Caco-2 (cell line): ENCODE measurements around the gene CRYBG3. TPM values are rescaled to one million over a fixed set of nuclear protein-coding genes. Genes with fewer than 3 reads are reported as not detected.

Experiments
- BruUV-seq: library from RNA; stranded (reverse); fragments of 400-500 nt; replicated peaks from 2 replicates; lab custom pipeline; 2021; lab: Mats Ljungman, UMichigan
- CTCF ChIA-PET: fragments of 300-600 bp; sonication (Branson Sonifier 250); formaldehyde crosslinking; loops from one replicate; lab custom pipeline; 2022; ENCODE audit warnings: antibody characterized with exemption; lab: Charles Lee
- POLR2A ChIA-PET: fragments of 300-600 bp; sonication (Branson Sonifier 250); formaldehyde crosslinking; loops from one replicate; lab custom pipeline; 2022; ENCODE audit warnings: antibody characterized with exemption; lab: Charles Lee
- DNase-seq, 2 experiments: peaks; one replicate each; pipeline versions ENCODE4 v3.0.0 to v3.0.0-alpha.2; 2020 to 2022
- H3K27me3 ChIP-seq: replicated peaks from 2 replicates; pipeline ENCODE4 v1.6.0; 2011; ENCODE audit warnings: low read length; ENCODE audit not compliant: control insufficient read depth, insufficient read depth
- H3K36me3 ChIP-seq: 2 replicates; pipeline ENCODE4 v1.5.1; 2011; ENCODE audit warnings: low read length; ENCODE audit not compliant: control insufficient read depth, insufficient read depth
- H3K4me1 ChIP-seq: fragments of 250-450 bp; sonication (Bioruptor Pico); 2 replicates; pipeline ENCODE4 v1.5.1; 2020; ENCODE audit warnings: mild to moderate bottlenecking
- H3K4me3 ChIP-seq: 2 replicates; pipeline ENCODE4 v1.5.1; 2011; ENCODE audit warnings: low read depth, mild to moderate bottlenecking, control low read depth, low read length
- H3K9me3 ChIP-seq: fragments of 250-450 bp; sonication (Bioruptor Pico); 2 replicates; pipeline ENCODE4 v1.5.1; 2020; ENCODE audit warnings: mild to moderate bottlenecking, moderate library complexity
- H3K27ac Mint-ChIP-seq: one replicate; pipeline ENCODE4 v1.8.0; 2022; ENCODE audit warnings: mixed read lengths; ENCODE audit not compliant: unreplicated experiment
- H3K27me3 Mint-ChIP-seq: one replicate; pipeline ENCODE4 v1.8.0; 2022; ENCODE audit warnings: mixed read lengths; ENCODE audit not compliant: insufficient read depth, unreplicated experiment
- H3K36me3 Mint-ChIP-seq: one replicate; pipeline ENCODE4 v1.8.0; 2022; ENCODE audit warnings: mild to moderate bottlenecking, mixed read lengths; ENCODE audit not compliant: insufficient read depth, unreplicated experiment
- H3K4me1 Mint-ChIP-seq: one replicate; pipeline ENCODE4 v1.8.0; 2022; ENCODE audit warnings: low read depth, mixed read lengths; ENCODE audit not compliant: unreplicated experiment
- H3K4me3 Mint-ChIP-seq: one replicate; pipeline ENCODE4 v1.8.0; 2022; ENCODE audit warnings: mild to moderate bottlenecking, moderate library complexity, mixed read lengths; ENCODE audit not compliant: unreplicated experiment
- H3K9me3 Mint-ChIP-seq: one replicate; pipeline ENCODE4 v1.8.0; 2022; ENCODE audit warnings: mixed read lengths; ENCODE audit not compliant: unreplicated experiment
- intact Hi-C: fragments of 100-400 bp; cut with micrococcal nuclease; formaldehyde crosslinking; loops from one replicate; pipeline ENCODE4 v1.10.0; 2022; ENCODE audit not compliant: unreplicated experiment
- total RNA-seq: library from RNA; stranded (reverse); gene quantifications from 2 replicates; pipeline ENCODE4 v1.2.3, GENCODE V29; 2022
- TF ChIP-seq, protein P1 (sequence below), 2 experiments: fragments of 200-600 bp in 1 of 2; IDR thresholded peaks; 1 replicate in 1 of 2; 2 replicates in 1 of 2; pipeline versions ENCODE4 v1.5.1 to v1.8.0; 2011 to 2022; ENCODE audit warnings: antibody characterized with exemption in 1 of 2, control low read depth in 1 of 2, inconsistent platforms in 1 of 2, low read depth in 1 of 2, low read length in 1 of 2, mild to moderate bottlenecking in 1 of 2, moderate library complexity in 1 of 2; ENCODE audit not compliant: insufficient read depth in 1 of 2, severe bottlenecking in 1 of 2, unreplicated experiment in 1 of 2

Gene CRYBG3
- total RNA-seq, 1 experiment from 2014 or later, result 1.3 TPM

DNA sequence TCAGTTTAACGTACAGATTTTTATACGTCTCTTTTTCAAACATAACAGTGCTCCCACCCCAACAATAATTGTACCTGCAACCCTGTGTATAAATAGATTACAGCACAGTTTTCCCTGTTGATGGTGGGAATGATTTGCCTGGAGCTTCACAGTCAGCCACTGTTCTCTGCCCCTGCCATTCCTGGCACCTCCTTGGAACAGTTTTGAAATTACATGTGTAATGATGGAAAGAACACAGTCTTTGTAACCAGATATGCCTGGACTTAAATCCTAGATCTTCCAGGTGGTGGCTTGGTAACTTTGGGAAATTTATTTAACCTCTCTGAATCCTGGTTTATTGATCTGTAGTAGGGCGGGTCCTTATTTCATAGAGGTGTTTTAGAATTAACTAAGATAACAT lies 27.0 kb downstream of the CRYBG3 start:
- Mint-ChIP-seq H3K27ac (no peak overlapping the region), H3K27me3 (peaks cover 4% of the 10 kb centered on the region), H3K4me1 (peaks cover 8% of the 10 kb centered on the region), H3K9me3 (no peaks in the 10 kb centered on the region), H3K36me3 (no peaks in the 10 kb centered on the region), H3K4me3 (no peak overlapping the region)
- Histone ChIP-seq H3K4me3 (no peak overlapping the region), H3K36me3 (no peaks in the 10 kb centered on the region), H3K27me3 (no peaks in the 10 kb centered on the region), H3K9me3 (no peaks in the 10 kb centered on the region), H3K4me1 (peaks cover 4% of the 10 kb centered on the region; the same call in 1 of the 2 replicates)
- TF ChIP-seq, protein P1, sequence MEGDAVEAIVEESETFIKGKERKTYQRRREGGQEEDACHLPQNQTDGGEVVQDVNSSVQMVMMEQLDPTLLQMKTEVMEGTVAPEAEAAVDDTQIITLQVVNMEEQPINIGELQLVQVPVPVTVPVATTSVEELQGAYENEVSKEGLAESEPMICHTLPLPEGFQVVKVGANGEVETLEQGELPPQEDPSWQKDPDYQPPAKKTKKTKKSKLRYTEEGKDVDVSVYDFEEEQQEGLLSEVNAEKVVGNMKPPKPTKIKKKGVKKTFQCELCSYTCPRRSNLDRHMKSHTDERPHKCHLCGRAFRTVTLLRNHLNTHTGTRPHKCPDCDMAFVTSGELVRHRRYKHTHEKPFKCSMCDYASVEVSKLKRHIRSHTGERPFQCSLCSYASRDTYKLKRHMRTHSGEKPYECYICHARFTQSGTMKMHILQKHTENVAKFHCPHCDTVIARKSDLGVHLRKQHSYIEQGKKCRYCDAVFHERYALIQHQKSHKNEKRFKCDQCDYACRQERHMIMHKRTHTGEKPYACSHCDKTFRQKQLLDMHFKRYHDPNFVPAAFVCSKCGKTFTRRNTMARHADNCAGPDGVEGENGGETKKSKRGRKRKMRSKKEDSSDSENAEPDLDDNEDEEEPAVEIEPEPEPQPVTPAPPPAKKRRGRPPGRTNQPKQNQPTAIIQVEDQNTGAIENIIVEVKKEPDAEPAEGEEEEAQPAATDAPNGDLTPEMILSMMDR (IDR thresholded peaks at IDR 0.05; ENCODE audit: insufficient read depth in 1 of 2, low read depth in 1 of 2, low read length in 1 of 2, severe bottlenecking in 1 of 2, unreplicated experiment in 1 of 2), result no peak
- ChIA-PET CTCF (no interaction called here), POLR2A (no interaction called here)
- no TSS peak for BruUV-seq
- intact Hi-C loops, result no loop called here
- DNase-seq, result no peak

DNA sequence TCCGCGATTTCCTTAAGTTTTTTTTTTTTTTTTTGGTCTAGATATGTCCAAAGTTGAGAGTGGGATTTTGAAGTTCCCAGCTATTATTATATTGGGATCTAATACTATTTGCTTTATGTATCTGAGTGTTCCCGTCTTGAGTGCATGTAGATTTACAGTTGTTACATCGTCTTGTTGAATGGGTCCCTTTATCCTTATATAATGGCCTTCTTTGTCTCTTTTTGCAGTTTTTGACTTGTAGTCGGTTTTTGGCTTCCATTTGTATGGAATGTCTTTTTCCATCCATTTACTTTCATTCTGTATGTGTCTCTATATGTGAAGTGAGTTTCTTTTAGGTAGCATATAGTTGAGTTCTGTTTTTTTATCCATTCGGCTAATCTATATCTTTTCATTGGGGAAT lies 35.6 kb downstream of the CRYBG3 start:
- DNase-seq, result no peak
- no peak overlapping the region for H3K4me3 ChIP-seq
- no peaks in the 10 kb centered on the region for H3K9me3 ChIP-seq
- ChIA-PET POLR2A (no interaction called here), CTCF (no interaction called here)
- TF ChIP-seq, protein P1 (IDR thresholded peaks at IDR 0.05; ENCODE audit: insufficient read depth in 1 of 2, low read depth in 1 of 2, low read length in 1 of 2, severe bottlenecking in 1 of 2, unreplicated experiment in 1 of 2), result no peak
- no peaks in the 10 kb centered on the region for H3K4me1 ChIP-seq
- Mint-ChIP-seq H3K27me3 (peaks cover 4% of the 10 kb centered on the region), H3K27ac (no peak overlapping the region), H3K9me3 (no peaks in the 10 kb centered on the region), H3K4me1 (no peaks in the 10 kb centered on the region), H3K36me3 (no peaks in the 10 kb centered on the region), H3K4me3 (no peak overlapping the region)
- H3K36me3 ChIP-seq, result no peaks in the 10 kb centered on the region; the same call in 1 of the 2 replicates
- no TSS peak for BruUV-seq
- intact Hi-C loops, result no loop called here
- H3K27me3 ChIP-seq, result no peaks in the 10 kb centered on the region

DNA sequence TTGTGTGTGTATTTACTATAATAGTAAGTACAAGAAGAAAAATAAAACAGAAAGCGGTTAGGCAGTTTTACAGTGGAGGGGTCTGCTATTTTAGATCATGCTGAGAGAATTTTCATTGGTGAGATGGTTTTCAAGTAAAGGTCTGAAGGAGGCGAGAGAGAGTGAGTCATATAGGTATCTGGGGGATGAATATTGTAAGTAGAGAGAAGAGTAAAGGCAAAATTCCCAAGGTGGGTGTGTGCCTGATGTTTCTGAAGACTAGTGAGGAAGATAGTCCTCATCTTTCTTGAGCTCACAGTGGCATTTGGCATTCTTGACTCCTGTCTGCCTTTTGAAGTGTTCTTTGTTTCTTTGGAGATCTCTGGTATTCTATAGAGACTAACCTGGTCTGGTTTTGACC lies 38.6 kb downstream of the CRYBG3 start:
- no TSS peak for BruUV-seq
- peaks cover 4% of the 10 kb centered on the region for H3K27me3 Mint-ChIP-seq
- no peak overlapping the region for H3K27ac Mint-ChIP-seq
- Histone ChIP-seq H3K4me1 (no peaks in the 10 kb centered on the region), H3K27me3 (no peaks in the 10 kb centered on the region), H3K9me3 (no peaks in the 10 kb centered on the region), H3K4me3 (no peak overlapping the region), H3K36me3 (no peaks in the 10 kb centered on the region; the same call in 1 of the 2 replicates)
- no peaks in the 10 kb centered on the region for H3K4me1 Mint-ChIP-seq
- TF ChIP-seq, protein P1 (IDR thresholded peaks at IDR 0.05; ENCODE audit: insufficient read depth in 1 of 2, low read depth in 1 of 2, low read length in 1 of 2, severe bottlenecking in 1 of 2, unreplicated experiment in 1 of 2), result no peak
- intact Hi-C loops, result no loop called here
- no peaks in the 10 kb centered on the region for H3K36me3 Mint-ChIP-seq
- no peak overlapping the region for H3K4me3 Mint-ChIP-seq
- POLR2A ChIA-PET, result no interaction called here
- H3K9me3 Mint-ChIP-seq, result no peaks in the 10 kb centered on the region
- CTCF ChIA-PET, result no interaction called here
- no peak for DNase-seq
